Mesothelial cell of epicardium (in vitro differentiated cells): ENCODE measurements around the gene CEP112. TPM values are rescaled to one million over a fixed set of nuclear protein-coding genes. Genes with fewer than 3 reads are reported as not detected.
A peak's percentile ranks its signal among the peaks of the same experiment; 100 is the strongest.

Experiments
- DNase-seq, 2 experiments: peaks; one replicate each; pipeline ENCODE4 v3.0.0; 2021; ENCODE audit warnings: low spot score in 2 of 2; ENCODE audit not compliant: unreplicated experiment in 2 of 2
- H3K27ac Mint-ChIP-seq: 2 replicates; pipeline ENCODE4 v1.8.0; 2021; ENCODE audit warnings: mixed read lengths
- H3K27me3 Mint-ChIP-seq: 2 replicates; pipeline ENCODE4 v1.8.0; 2021; ENCODE audit warnings: low read depth, mixed read lengths
- H3K36me3 Mint-ChIP-seq: 2 replicates; pipeline ENCODE4 v1.8.0; 2021; ENCODE audit warnings: mixed read lengths
- H3K4me1 Mint-ChIP-seq: 2 replicates; pipeline ENCODE4 v1.8.0; 2021; ENCODE audit warnings: mixed read lengths
- H3K4me3 Mint-ChIP-seq: 2 replicates; pipeline ENCODE4 v1.8.0; 2021; ENCODE audit warnings: mild to moderate bottlenecking, moderate library complexity, mixed read lengths
- H3K9me3 Mint-ChIP-seq: 2 replicates; pipeline ENCODE4 v1.8.0; 2021; ENCODE audit warnings: mixed read lengths
- total RNA-seq: library from RNA; stranded (reverse); gene quantifications from 3 replicates; pipeline ENCODE4 v1.2.1, GENCODE V29; 2021
- TF ChIP-seq, protein P1 (sequence below): fragments of 200-600 bp; sonication (generic); IDR thresholded peaks from one replicate; pipeline ENCODE4 v1.5.0; 2021; ENCODE audit warnings: antibody characterized with exemption; ENCODE audit not compliant: unreplicated experiment

CEP112 gene
- total RNA-seq, 1 donor from 2014 or later: 24.0 TPM

DNA sequence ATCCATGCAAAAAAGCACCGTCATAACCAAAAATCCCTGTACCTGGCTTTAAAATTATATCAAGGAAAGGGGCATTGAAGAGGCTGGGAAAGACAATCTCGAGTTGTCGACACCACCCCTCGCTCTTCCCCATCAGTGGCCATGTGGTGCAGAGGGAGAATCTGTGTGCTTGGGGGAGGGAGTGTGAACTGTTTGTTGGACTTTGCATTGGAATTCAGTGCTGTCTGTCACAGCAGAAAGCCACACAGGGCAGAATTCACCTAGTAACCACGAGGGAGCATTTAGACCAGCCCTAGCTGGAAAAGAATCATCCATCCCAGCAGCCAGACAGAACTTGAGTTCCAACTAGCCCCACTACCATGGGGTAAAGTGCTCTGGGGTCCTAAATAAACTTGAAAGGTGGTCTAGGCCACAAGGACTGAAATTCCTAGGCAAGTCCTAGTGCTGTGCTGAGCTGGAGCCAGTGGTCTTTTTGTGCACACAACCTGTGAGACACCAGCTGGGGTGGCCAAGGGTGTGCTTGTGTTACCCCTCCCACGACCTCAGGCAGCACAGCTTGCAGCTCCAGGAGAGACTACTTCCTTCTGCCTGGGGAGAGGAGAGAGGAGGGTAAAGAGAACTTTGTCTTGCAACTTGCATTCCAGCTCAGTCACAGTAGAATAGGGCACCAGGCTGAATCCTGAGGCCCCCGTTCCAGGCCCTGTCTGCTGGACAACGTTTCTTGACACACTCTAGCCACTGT, 11.5 kb upstream of the CEP112 start:
- H3K4me3 Mint-ChIP-seq: no peak overlapping the region
- H3K36me3 Mint-ChIP-seq: no peaks in the 10 kb centered on the region
- peaks cover 5% of the 10 kb centered on the region for H3K4me1 Mint-ChIP-seq
- TF ChIP-seq, protein P1, sequence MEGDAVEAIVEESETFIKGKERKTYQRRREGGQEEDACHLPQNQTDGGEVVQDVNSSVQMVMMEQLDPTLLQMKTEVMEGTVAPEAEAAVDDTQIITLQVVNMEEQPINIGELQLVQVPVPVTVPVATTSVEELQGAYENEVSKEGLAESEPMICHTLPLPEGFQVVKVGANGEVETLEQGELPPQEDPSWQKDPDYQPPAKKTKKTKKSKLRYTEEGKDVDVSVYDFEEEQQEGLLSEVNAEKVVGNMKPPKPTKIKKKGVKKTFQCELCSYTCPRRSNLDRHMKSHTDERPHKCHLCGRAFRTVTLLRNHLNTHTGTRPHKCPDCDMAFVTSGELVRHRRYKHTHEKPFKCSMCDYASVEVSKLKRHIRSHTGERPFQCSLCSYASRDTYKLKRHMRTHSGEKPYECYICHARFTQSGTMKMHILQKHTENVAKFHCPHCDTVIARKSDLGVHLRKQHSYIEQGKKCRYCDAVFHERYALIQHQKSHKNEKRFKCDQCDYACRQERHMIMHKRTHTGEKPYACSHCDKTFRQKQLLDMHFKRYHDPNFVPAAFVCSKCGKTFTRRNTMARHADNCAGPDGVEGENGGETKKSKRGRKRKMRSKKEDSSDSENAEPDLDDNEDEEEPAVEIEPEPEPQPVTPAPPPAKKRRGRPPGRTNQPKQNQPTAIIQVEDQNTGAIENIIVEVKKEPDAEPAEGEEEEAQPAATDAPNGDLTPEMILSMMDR: no peak
- DNase-seq: no peak
- peaks cover 13% of the 10 kb centered on the region for H3K9me3 Mint-ChIP-seq
- no peak overlapping the region for H3K27ac Mint-ChIP-seq
- H3K27me3 Mint-ChIP-seq: peaks cover 3% of the 10 kb centered on the region

DNA sequence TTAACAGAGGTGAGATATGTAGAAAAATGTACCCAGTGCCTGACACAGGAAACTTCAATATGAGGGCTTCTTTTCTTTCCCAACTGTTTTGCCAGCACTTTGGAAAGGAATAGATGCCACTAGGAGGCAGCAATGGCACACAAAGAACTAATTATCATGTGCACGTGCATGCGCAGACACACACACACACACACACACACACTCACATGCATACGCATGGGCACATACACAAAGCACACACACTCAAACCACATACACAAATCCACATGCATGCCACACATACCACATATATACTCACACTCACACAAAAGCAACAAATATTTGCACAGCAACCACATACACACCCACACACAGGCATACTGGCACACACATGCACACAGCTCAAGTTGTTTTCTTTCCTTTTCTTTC, 8.8 kb upstream of the CEP112 start:
- H3K27me3 Mint-ChIP-seq: no peaks in the 10 kb centered on the region
- no peak for DNase-seq
- H3K4me3 Mint-ChIP-seq: no peak overlapping the region
- peaks cover 7% of the 10 kb centered on the region for H3K9me3 Mint-ChIP-seq
- TF ChIP-seq, protein P1: no peak
- H3K27ac Mint-ChIP-seq: peak overlapping the region; percentile 55
- peaks cover 5% of the 10 kb centered on the region for H3K4me1 Mint-ChIP-seq
- H3K36me3 Mint-ChIP-seq: no peaks in the 10 kb centered on the region

DNA sequence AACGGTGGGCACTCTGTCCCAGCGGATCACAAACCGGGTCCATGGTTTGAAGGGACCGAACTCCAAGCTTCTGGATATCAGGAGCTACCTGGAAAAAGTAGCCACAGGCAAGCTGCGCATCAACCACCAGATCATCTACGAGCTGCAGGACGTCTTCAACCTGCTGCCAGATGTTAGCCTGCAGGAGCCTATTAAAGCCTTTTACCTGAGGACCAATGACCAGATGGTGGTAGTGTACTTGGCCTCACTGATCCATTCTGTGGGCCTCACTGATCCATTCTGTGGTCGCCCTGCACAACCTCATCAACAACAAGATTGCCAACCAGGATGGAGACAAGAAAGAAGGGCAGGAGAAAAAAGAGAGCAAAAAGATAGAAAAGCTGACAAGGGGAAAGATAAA, 6.3 kb upstream of the CEP112 start:
- no peak for DNase-seq
- no peaks in the 10 kb centered on the region for H3K9me3 Mint-ChIP-seq
- no peak overlapping the region for H3K27ac Mint-ChIP-seq
- no peak overlapping the region for H3K4me3 Mint-ChIP-seq
- TF ChIP-seq, protein P1: no peak
- H3K27me3 Mint-ChIP-seq: no peaks in the 10 kb centered on the region
- peaks cover 5% of the 10 kb centered on the region for H3K4me1 Mint-ChIP-seq
- no peaks in the 10 kb centered on the region for H3K36me3 Mint-ChIP-seq

DNA sequence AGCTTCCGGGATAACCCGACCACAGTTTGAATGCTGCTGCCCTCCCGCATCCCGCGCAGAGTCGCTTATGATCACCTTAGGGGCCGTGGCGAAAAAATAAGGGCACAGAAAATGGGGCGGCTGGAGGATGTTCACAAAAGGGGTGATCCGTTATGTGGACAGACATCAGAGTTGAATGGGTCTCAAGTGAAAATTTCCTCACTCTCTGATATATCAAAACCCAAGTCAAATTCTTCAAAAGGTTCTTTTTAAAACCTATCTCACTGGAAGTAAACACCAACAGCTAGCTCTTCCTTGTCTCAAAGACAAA, 400 bp upstream of the CEP112 start:
- TF ChIP-seq, protein P1: no peak

DNA sequence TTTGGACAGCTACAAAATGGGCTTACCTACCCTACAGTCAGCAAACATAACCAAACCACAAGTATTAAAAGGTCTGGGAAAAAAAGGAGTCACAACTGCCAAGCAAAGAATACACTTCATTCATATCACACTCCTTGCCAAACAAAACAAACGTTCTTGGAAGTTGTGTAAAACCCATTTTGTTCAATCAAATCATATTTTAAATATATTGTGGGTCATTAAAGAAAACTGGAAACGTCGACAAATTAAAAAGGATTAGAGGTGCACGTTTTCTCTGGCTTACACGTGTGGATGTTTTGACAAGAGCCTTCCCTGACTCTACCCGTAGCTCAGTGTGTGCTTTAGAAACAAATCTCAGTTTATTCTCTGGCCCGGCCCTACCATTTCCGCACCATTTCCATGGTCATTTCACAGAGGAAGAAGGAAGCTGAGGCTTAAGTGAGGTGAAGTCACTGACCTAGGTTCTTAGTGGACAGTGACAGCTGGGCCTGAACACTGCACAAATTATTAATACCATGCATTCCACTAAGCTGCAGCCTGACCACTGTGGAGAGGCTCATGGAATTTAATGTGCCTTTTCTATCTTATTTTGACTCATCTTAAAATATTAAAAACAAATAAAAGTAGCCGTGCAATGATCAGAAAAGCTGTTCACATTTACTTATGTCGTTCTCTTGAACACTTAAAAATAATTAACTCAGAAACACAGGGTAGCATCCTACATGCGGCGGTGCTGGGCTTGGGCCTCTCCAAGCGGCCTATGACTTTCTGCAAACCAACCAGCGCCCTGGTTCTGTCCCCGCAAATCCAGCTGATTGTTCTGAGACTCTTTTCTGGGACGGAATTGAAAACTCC, 968 bp downstream of the CEP112 start:
- DNase-seq: no peak
- no peaks in the 10 kb centered on the region for H3K27me3 Mint-ChIP-seq
- H3K4me3 Mint-ChIP-seq: peak overlapping the region; percentile 85
- H3K27ac Mint-ChIP-seq: peak overlapping the region; percentile 91
- peaks cover 17% of the 10 kb centered on the region for H3K4me1 Mint-ChIP-seq
- H3K36me3 Mint-ChIP-seq: no peaks in the 10 kb centered on the region
- TF ChIP-seq, protein P1: no peak
- H3K9me3 Mint-ChIP-seq: no peaks in the 10 kb centered on the region

More for the DNA sequence above, 400 bp upstream of the CEP112 start:
- no peaks in the 10 kb centered on the region for H3K36me3 Mint-ChIP-seq
- H3K4me3 Mint-ChIP-seq: peak overlapping the region; percentile 85
- no peak for DNase-seq
- H3K27ac Mint-ChIP-seq: peak overlapping the region; percentile 82
- H3K9me3 Mint-ChIP-seq: no peaks in the 10 kb centered on the region
- H3K27me3 Mint-ChIP-seq: no peaks in the 10 kb centered on the region
- H3K4me1 Mint-ChIP-seq: peaks cover 17% of the 10 kb centered on the region
